HG03039 (cell line): Measurements from ENCODE around the gene TULP1.

Source experiments
- ATAC-seq: cut with Tn5 transposase; IDR thresholded peaks from one replicate; pipeline ENCODE4 v1.9.1; 2021; ENCODE audit warnings: mild to moderate bottlenecking, moderate library complexity; ENCODE audit not compliant: unreplicated experiment

Gene TULP1

DNA sequence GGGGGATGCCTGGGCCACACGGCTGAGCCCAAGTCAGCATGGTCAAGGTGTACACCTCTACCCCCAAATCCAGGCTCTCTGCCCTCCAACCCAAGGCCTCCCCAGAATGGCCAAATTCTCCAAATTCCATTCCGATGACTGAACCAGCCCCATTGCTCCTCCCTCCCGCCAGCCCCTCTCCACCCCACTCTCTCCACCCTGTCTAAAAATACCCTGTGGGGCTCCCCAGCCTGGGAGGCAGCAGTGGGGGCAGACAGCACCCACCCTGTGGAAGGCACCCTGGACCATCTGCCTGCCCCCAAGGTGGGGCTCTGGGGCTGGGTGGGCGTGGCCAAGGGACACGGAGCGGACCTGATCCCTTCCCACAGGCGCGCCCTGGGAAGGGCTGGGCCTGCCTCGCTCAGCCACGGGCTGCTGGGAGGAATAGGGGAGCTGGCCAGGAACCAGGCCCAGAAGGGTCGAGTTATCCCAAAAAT, 27.3 kb downstream of the TULP1 start:
- ATAC-seq, result no peak

DNA sequence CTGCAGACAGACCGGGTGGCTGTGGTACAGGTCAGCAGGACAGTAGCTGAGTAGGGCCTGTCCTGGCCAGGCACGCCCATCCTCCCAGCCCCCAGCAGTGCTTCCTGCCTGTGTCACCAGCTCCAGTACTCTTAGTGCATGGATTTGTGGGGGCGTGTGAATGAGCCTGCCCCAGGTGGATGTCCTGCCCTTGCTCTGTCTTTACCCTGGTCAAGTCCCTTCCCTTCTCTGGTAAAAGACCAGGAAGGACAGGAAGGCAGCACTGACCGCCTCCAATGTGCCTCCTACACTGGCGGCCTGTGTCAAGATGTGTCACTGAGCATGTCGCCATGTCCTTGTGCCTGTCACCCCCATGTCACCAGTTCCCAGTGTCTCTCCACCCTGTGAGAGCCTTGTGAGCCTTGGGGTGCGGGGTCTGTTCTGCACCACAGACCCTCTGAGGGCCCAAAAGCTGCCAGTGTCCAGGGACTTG, 27.7 kb downstream of the TULP1 start:
- ATAC-seq, result no peak

DNA sequence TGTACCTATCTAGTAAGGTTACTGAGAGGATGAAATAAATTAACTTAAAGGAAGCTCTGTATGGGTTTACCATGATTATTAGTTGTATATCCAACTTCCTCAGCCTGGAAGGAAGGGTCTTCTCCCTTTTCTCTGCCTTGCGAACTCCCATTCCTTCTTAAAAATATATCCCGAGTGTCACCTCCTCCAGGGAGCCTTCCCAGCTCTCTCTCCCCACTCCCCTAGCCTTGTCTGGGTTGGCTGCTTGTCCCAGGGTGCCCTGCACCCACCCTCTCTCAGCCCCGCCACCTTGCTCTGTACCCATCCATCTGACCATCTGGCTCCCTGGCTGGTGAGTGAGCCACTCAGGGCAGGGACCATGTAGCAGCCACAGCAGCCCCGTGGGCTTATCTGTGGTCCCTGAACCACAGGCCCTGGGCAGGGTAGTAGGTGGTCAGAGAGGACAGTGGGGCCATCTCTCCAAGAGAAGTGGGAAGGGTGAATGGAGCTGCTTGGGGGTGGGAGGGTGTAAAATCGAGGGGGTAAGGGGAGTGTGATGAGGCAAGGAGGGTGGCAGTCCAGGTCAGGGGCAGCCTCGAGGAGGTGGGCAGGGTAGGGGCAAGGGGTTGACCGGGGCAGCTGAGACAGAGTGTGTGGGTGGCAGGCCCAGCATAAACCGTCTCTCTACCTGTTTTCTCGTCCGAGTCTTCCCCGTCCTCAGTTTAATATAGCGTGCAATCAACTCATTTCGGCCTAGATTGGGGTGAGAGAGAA, 28.6 kb downstream of the TULP1 start:
- no peak for ATAC-seq

GRCh38 chr6:35483490-35483889, 29.2 kb downstream of the TULP1 start:
- no peak for ATAC-seq

DNA sequence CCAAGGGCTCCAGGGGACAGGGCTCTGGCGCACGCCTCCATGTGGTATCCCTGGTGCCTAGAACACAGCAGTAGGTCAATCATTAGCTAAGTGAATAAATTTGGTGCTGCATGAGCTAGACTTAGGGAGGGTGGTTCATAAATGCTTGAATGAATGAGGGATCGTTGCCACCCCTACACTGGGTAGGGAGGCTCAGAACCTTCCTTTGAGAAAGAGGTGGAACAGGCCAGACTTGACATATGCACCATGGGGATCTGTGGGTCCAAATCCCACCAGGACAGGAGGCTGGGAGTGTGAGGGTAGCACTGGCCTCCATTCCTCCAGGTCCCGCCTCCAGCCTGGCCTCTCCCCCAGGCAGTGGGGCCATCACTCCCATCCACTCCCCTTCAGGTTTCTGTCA, 29.6 kb downstream of the TULP1 start:
- ATAC-seq, result no peak

DNA sequence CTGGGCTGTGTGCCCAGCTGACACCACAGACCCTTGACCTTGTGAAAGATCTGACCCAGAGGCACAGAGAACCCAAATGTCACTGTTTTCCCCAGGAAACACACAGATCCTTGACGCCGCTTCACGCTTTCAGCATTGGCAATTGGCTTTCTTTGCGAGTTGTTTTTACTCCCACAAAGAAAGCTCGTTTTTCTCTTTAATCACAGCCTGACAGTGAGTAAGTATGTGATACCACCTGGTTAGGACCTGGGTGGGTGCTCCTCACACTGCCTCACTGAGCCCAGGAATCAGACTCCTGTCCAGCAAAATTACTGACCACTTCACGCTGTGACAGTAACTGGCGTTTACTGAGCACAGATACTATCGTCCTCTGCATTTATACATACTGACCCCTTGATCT, 31.5 kb downstream of the TULP1 start:
- no peak for ATAC-seq

DNA sequence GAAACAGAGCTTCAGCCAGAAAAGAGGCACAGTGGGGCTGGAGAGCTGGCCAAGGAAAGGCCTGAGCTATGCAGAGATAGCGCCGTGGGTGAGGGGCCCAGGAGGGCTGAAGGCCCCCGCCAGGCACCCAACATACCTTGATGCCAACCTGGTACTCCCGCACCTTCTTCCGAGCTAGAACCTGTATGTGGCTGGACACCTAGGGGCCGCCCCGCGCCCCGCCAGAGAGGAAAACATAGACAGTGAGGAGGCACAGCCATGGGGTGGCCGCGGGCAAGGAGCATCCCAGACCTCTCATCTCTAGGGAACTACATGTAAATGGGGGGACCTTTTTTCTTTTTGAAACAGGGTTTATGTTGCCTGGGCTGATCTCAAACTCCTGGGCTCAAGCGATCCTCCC, 32.5 kb downstream of the TULP1 start:
- ATAC-seq, result no peak

DNA sequence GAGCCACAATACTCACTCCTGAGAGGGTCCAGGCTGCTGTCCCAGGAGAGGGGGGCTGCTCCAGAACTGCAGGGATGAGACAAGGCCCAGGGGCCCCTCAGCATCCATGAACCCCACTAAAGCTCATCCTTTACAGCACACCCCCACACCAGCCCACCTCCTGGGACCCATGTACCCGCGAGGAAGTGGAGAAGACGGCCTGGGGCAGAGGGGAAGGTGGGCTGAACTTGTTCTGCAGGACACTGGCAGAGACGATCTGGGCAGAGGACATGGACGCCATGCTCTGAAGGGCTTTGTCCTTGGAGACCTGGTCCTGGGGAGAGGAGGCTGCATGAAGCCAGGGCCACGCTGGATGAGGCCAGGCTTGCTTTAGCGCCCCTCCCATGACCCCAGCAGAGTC, 34.4 kb downstream of the TULP1 start:
- no peak for ATAC-seq

DNA sequence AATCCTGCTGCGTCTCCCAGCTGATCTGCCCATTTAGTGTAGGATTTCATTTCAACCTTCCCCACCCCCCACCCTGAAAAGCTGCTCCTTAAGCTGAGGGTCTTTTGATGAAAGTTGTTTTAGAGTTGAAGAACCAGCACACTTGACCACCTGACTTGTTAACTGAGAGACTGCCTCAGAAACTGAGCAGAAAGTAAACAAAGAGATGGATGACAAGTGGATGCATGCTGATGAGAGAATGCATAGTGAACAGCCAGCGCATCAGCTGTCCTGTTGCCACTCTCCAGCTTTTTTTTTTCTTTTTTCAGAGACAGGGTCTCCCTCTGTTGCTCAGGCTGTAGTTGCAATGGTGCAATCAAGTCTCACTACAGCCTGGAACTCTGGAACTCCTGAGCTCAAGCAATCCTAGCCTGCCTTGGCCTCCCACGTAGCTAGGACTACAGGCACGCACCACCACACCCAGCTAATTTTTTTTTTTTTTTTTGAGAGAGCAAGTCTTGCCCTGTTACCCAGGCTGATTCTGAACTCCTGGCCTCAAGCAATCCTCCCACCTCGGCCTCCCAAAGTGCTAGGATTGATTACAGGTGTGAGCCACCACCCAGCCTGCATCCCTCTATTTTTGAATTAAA, 35.0 kb downstream of the TULP1 start:
- no peak for ATAC-seq

DNA sequence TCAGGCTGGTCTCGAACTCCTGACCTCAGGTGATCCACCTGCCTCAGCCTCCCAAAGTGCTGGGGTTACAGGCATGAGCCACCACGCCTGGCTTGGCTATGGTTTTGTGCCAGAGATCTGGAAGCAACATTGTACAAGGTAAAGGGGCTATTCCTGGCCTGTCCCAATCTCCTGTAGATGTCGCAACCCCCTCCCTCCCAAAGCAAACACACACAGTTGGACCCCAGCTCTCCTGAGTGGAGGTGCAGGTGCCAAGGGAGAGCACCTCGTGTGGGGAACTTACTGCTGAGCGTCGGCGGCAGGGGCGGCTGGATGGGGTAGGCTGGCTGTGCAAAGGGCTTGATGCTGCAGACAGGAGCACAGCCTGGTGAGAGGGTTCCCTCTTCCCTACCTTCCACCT, 35.7 kb downstream of the TULP1 start:
- ATAC-seq, result no peak

- no peak for ATAC-seq
Observed at GRCh38 chr6:35476004-35476403, 36.7 kb downstream of the TULP1 start.

GRCh38 chr6:35475573-35475972, 37.1 kb downstream of the TULP1 start:
- ATAC-seq, result no peak

DNA sequence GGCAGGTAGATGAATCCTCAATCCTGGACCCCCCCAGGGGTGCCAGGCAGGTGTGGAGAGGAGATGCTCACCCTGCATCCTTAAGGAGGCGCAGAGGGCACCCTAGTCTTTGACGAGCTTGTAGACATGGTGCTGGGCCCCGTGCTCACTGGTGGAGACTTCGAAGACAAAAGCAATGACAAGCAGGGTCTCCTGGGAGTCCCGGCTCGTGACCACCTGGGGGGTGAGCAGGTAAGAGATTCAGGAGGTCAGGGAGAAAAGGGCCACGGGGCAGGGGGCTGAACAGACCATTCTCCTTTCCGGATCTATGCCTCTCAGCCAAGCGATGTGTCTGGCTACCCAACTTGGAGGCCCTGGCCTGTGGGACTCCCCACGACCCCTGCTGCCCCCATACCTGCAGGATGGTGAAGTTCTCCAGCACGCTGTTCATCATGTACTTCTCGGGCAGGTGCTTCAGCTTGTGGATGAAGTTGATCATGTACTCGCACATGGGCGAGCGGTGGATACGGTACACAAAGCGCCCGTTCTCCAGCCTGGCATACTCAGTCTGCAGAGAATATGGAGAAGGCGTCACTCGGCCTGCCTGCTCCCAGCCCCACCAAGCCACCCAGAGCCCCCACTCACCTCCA, 37.6 kb downstream of the TULP1 start:
- ATAC-seq, result no peak

DNA sequence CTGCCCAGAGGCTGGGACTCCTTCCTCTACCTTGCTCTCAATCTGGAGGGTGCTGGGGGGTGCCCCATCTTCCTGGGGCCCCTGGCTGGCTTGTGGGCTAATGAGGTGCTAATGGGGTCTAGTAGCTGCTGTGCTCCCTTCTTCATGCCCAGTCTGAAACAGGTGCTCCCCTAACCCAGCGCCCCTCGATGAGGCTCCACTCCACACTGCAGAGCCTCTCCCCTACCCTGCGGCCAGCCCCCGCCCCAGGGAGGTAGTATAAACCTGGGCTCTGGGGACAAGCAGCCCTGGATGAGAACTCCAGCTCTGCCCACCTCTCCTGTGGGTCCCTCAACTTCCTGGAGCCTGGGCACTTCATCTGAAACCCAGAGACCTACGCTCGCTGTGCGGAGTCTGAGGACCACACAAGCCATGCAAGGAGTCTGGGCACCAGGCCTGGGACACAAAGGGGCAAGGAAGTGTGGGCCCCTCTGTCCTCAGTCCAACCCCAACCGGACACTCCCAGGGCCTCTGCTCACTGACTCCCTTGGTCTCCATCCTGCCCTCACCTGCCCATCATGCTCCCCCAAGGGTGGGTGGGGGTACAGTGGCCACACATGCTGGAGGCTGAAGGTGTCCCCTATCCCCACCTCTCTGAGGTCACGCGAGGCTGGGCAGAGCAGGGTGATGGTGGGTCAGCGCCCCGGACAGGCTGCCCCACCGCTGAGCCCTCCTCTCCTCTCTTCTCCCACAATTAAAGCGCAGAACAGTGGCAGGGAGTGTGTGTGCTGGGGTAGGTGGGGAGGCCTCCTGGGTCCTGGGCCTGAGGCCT, 38.4 kb downstream of the TULP1 start:
- no peak for ATAC-seq

- ATAC-seq, result no peak
Observed at GRCh38 chr6:35473850-35474130, 38.9 kb downstream of the TULP1 start.

GRCh38 chr6:35473075-35473849, 39.4 kb downstream of the TULP1 start:
- no peak for ATAC-seq

DNA sequence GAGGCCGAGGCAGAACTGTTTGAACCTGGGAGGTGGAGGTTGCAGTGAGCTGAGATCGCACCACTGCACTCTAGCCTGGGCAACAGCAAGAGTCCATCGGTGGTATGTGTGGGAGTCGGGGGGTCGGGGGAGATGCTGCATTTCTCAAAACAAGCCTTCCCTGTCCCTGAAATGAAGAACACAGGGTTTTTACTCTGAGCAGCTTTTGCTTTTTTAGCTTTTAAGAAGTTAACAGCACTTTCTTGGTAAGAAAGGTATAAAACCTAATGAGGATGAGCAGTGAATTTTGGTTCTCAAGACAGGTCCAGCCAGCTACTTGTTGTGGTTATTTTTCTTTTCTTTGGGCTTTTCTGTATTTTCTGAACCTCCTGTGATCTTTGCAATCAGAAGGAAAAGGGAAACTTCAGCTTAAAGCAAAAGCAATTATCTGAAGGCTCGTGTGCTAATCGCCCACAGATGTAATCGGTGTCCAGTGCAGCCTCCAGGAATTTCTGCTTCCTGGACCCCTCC, 40.8 kb downstream of the TULP1 start:
- no peak for ATAC-seq

GRCh38 chr6:35470663-35471120, 42.0 kb downstream of the TULP1 start:
- no peak for ATAC-seq

- no peak for ATAC-seq
Observed at GRCh38 chr6:35469751-35470662, 42.7 kb downstream of the TULP1 start.
